ENCODE results near the gene NATD1.

DNA sequence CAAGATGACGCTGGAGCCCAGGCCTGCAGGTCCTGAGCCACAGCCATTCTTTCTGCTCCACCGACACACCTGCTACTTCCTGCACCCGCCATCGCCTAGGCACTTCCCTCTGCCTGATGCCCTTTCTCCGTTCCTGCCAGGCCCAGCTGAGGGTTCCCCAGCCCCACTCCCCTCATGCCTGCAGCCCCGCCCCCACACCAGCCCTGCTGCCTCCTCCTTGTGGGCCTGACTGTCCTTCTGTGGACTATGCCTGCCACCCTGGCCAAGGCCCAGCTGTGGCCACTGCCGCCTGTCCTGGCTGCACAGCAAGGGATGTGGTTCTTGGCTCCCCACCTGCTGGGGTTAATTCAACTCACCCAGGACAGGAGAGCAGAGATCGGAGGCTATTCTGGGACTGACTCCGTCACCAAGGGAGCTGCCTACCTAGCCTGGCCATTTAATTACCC, 7.5 kb downstream of the NATD1 start:
- no peak for TF ChIP-seq POLR2AphosphoS5 (IDR thresholded peaks at IDR 0.05)
- TF ChIP-seq EP300 (IDR thresholded peaks at IDR 0.05), result no peak
- TF ChIP-seq, protein P1, sequence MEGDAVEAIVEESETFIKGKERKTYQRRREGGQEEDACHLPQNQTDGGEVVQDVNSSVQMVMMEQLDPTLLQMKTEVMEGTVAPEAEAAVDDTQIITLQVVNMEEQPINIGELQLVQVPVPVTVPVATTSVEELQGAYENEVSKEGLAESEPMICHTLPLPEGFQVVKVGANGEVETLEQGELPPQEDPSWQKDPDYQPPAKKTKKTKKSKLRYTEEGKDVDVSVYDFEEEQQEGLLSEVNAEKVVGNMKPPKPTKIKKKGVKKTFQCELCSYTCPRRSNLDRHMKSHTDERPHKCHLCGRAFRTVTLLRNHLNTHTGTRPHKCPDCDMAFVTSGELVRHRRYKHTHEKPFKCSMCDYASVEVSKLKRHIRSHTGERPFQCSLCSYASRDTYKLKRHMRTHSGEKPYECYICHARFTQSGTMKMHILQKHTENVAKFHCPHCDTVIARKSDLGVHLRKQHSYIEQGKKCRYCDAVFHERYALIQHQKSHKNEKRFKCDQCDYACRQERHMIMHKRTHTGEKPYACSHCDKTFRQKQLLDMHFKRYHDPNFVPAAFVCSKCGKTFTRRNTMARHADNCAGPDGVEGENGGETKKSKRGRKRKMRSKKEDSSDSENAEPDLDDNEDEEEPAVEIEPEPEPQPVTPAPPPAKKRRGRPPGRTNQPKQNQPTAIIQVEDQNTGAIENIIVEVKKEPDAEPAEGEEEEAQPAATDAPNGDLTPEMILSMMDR (IDR thresholded peaks at IDR 0.05), result no peak
